ENCODE measurements around the gene WBP11.

The WBP11 gene

DNA sequence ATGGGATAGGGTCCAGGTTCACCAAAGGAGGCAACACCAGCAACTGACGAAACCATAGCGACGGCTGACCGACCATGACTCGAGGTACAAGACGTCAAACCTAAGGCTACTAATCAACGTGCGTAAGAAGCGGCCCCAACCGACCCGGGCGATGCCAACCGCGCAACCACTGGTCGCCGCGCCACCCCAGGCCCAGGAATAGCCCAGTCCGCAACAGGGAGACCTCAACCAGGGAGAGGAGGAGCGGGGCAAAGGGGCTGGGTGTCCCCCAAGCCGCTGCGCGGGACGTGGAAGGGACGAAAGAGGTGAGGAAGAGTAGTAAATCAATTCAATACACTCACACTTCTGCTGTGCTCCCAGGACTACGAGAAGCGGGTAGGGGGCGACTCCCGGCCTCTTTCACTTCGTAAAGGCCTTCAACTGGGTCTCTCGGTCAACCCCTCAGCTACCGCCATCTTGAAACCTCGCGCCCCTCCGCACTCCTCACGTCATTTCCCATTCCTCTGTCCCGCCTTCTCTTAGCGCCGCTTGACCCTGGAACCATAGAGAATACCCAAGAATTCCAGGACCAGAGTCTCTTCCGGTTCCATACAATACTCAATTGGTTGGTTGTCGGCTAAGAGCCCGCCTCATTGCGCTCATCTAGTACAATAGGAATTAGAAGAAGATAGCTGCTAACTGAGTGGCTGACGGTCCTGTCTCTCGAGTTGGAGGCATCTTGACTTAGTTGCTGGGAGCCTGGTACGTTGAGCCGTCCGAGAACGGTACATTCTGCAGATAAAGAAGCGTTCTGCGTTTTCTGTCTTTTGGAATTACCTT lies at the start of gene WBP11, which contains the start of gene C12orf60:
WBP11 (minus strand) TSS at position 468 of the 819 bp plus-strand sequence. CDS start 2,095 bp downstream, outside the sequence.
C12orf60 (plus strand) TSS at position 660 of the 819 bp plus-strand sequence. CDS start 19,266 bp downstream, outside the sequence.
- TF ChIP-seq, protein P1, sequence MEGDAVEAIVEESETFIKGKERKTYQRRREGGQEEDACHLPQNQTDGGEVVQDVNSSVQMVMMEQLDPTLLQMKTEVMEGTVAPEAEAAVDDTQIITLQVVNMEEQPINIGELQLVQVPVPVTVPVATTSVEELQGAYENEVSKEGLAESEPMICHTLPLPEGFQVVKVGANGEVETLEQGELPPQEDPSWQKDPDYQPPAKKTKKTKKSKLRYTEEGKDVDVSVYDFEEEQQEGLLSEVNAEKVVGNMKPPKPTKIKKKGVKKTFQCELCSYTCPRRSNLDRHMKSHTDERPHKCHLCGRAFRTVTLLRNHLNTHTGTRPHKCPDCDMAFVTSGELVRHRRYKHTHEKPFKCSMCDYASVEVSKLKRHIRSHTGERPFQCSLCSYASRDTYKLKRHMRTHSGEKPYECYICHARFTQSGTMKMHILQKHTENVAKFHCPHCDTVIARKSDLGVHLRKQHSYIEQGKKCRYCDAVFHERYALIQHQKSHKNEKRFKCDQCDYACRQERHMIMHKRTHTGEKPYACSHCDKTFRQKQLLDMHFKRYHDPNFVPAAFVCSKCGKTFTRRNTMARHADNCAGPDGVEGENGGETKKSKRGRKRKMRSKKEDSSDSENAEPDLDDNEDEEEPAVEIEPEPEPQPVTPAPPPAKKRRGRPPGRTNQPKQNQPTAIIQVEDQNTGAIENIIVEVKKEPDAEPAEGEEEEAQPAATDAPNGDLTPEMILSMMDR (IDR thresholded peaks at IDR 0.05; ENCODE audit: low read depth, low read length, missing control alignments): no peak
- peak; percentile 98 for DNase-seq (ENCODE audit: extremely low read depth, low read depth)
- H3K4me3 ChIP-seq (replicated peaks; ENCODE audit: low read depth, low read length): peak within 1 kb of the TSS; percentile 94

DNA sequence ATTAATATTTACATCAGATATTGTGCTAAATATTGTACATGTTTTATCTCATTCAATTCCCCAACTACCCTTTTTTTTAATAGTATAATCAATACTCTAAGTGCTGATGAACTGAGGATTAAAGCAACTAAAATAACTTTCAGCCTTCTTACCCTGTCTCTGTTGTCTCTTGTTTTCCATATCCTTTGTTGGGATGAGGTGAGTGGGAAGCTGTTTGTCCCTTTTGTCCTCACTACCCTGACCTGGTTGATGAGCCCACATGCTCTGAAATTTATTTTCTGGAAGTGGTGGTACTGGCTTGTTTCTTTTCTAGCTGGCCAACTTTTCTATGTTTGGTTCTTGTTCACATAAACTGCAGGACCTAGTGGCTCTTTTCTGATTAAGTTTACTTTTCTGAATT lies 49.6 kb upstream of the WBP11 start:
- TF ChIP-seq, protein P1 (IDR thresholded peaks at IDR 0.05; ENCODE audit: low read depth, low read length, missing control alignments): no peak
- H3K4me3 ChIP-seq (replicated peaks; ENCODE audit: low read depth, low read length): no peak overlapping the region
- no peak for DNase-seq (ENCODE audit: extremely low read depth, low read depth)

DNA sequence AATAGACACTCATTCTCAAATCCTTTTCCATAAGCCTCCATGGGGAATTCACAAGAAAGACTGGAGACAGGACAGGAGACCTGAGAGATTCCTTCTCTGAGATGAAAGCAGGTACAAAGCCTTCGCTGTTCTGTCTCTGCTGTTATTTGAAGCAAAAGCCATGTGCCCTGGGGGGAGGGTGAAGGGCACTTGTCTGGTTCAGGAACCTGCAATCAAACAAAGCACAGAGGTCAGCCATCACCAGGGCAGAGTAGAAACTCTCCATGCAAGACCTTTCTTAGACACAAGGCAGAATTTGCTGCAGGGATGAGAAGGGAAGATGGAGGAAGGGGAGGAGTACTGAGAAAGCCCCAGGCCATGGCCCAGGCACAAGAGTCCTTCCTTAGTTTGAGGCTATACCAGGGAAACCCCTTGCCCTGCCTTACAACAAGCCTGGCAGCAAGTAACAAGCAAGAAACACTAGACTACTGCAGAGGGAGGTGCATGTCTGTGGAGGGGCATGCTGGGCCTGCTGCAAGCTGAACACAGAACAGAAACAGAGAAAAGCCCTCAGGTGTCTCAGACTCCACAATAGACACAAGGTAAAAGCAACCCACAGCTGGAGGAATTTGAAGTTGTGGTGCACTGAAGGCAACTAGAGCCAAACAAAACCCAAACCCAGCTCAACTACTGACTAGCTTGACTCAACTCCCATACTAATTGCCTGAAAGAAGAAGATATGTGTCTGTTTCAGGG lies 47.8 kb upstream of the WBP11 start:
- H3K4me3 ChIP-seq (replicated peaks; ENCODE audit: low read depth, low read length): no peak overlapping the region
- TF ChIP-seq, protein P1 (IDR thresholded peaks at IDR 0.05; ENCODE audit: low read depth, low read length, missing control alignments): no peak
- no peak for DNase-seq (ENCODE audit: extremely low read depth, low read depth)

DNA sequence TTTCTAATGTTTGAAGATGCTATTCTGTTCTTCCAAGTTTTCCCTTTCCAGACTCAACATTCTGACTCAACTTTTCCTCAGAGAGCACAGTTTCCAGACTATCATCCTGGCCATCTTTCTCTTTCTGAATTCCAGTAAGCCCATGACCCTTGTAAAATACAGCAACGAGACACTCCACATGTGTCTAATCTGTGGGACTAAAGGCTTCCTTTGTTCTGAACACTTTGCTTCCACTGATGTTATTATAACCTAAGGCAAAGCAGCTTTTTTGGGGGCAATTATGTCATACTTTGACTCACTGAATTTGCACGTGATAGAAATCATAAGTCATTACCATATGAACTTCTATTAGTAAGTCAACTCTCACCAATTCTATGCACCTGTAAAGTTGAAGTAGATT lies 46.4 kb upstream of the WBP11 start:
- H3K4me3 ChIP-seq (replicated peaks; ENCODE audit: low read depth, low read length): no peak overlapping the region
- no peak for DNase-seq (ENCODE audit: extremely low read depth, low read depth)
- TF ChIP-seq, protein P1 (IDR thresholded peaks at IDR 0.05; ENCODE audit: low read depth, low read length, missing control alignments): no peak

DNA sequence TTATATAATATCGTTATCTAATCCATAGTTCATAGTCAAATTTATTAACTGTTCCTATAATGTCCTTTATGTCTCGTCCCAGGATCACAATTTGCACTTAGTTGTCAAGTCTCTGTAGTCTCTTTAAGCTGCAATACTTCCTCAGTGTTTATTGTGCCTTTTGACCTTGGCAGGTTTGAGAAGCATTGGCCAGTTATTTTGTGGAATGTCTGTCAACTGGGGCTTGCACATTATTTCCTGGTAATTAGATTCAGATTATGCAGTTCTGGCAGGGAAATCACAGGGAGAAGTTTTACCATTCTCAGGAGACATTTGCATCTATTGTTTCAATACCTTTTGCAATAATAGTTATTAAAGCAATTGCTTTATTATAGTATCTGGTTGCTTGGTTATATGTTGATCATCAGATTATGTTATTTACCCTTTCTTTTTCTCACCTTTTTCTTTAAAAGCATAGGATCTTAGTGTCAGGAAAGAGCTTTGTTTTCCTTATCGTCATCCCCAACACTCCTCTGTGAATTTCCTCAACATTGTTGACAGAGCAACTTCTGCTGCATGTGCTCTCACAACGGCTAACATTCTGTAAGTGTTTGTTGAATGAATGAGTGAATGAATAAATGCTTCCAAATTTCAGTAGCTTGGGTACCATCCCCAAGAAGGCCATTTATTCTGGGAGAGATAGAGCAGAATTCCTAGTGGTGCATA lies 43.8 kb upstream of the WBP11 start:
- no peak for DNase-seq (ENCODE audit: extremely low read depth, low read depth)
- TF ChIP-seq, protein P1 (IDR thresholded peaks at IDR 0.05; ENCODE audit: low read depth, low read length, missing control alignments): no peak
- H3K4me3 ChIP-seq (replicated peaks; ENCODE audit: low read depth, low read length): no peak overlapping the region

DNA sequence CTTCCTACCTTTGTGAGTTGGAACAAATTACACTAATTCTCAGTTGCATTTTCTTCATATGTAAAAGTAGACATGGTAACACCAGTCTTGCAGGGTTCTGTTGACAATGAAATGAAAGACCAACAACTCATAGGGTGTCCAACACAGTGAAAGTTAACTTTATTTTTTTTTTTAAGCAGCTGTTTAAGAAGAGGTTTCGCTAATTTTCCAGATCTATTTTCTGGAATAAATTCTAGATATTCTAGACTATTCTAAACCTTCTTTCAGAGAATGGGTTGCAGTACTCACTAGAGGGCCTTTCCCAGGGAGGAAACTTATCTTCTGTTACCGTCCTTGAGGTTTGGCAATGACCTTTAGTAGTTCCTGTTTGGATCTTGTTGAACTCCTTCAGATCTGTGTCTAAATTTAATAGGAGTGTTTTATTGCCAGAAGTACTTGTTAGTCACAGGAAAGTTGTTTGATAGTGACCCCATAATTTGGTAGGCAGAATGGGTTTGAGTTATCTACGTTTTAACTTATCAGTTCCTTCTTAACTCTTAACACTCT lies 42.8 kb upstream of the WBP11 start:
- H3K4me3 ChIP-seq (replicated peaks; ENCODE audit: low read depth, low read length): no peak overlapping the region
- TF ChIP-seq, protein P1 (IDR thresholded peaks at IDR 0.05; ENCODE audit: low read depth, low read length, missing control alignments): no peak
- no peak for DNase-seq (ENCODE audit: extremely low read depth, low read depth)

Measured in HFF-Myc (cell line).